ENCODE results near the gene MAL. TPM values are rescaled to one million over a fixed set of nuclear protein-coding genes. Genes with fewer than 3 reads are reported as not detected.

MAL gene
- total RNA-seq, 4 donors from 2014 or later: 60.0 to 200 (median 121) TPM

DNA sequence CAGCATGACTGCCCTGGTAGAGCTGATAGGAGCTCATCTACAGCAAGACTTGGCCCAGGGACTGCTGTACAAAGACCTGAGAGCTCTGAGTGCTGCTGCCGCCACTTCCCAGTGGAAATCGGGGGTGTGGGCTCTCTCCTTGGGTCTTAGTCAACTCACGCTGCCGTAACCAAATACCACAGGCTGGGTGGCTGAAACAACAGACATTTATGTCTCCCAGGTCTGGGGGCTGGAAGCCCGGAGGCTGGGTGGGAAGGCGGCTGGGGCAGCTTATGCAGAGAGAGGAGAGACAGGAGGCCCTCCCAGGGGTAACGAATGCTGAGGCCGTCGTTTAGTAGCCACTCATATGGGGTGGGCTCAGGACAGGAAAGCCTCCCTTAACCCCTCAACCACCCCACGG is 15.4 kb upstream of the MAL start:
- TF ChIP-seq EP300 (IDR thresholded peaks at IDR 0.05) (no peak), POLR2A (IDR thresholded peaks at IDR 0.05) (no peak)
- TF ChIP-seq, protein P1, sequence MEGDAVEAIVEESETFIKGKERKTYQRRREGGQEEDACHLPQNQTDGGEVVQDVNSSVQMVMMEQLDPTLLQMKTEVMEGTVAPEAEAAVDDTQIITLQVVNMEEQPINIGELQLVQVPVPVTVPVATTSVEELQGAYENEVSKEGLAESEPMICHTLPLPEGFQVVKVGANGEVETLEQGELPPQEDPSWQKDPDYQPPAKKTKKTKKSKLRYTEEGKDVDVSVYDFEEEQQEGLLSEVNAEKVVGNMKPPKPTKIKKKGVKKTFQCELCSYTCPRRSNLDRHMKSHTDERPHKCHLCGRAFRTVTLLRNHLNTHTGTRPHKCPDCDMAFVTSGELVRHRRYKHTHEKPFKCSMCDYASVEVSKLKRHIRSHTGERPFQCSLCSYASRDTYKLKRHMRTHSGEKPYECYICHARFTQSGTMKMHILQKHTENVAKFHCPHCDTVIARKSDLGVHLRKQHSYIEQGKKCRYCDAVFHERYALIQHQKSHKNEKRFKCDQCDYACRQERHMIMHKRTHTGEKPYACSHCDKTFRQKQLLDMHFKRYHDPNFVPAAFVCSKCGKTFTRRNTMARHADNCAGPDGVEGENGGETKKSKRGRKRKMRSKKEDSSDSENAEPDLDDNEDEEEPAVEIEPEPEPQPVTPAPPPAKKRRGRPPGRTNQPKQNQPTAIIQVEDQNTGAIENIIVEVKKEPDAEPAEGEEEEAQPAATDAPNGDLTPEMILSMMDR (IDR thresholded peaks at IDR 0.05): no peak
- 41 to 42% methylated on average over 8 to 10 of the region's 10 CpGs for WGBS, 2 donors
- Histone ChIP-seq H3K27me3 (no peaks in the 10 kb centered on the region), H3K4me1 (no peaks in the 10 kb centered on the region), H3K36me3 (no peaks in the 10 kb centered on the region), H3K9me3 (no peaks in the 10 kb centered on the region), H3K27ac (no peak overlapping the region), H3K4me3 (no peak overlapping the region)
- DNase-seq (ENCODE audit: low spot score in 2 of 2): no peak

DNA sequence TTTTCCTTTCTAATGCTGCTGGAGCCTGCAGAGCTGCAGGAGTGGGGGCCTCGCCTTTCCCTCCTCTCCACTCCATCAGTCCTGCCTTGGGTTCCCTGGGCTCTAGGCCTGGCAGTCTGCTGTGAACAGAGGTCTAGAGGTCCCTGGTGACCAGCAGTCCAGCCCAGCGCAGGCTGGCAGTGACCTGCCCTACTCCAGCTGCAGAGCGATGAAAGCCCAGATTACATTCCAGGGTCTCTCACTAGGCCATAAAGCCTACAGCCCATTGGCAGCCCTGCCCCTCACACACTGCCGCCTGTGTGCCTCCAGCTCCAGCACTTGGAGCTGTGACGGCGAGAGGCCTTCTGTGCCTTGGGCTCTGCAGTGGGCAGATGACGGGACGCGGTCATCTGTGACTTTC is 14.8 kb upstream of the MAL start:
- no peak overlapping the region for H3K4me3 ChIP-seq
- no peak overlapping the region for H3K27ac ChIP-seq
- H3K9me3 ChIP-seq: no peaks in the 10 kb centered on the region
- H3K27me3 ChIP-seq: no peaks in the 10 kb centered on the region
- 83 to 90% methylated on average over 9 of the region's 9 CpGs for WGBS, 2 donors
- no peaks in the 10 kb centered on the region for H3K4me1 ChIP-seq
- DNase-seq (ENCODE audit: low spot score in 2 of 2): no peak
- TF ChIP-seq EP300 (IDR thresholded peaks at IDR 0.05) (no peak), POLR2A (IDR thresholded peaks at IDR 0.05) (no peak)
- TF ChIP-seq, protein P1 (IDR thresholded peaks at IDR 0.05): no peak
- no peaks in the 10 kb centered on the region for H3K36me3 ChIP-seq

DNA sequence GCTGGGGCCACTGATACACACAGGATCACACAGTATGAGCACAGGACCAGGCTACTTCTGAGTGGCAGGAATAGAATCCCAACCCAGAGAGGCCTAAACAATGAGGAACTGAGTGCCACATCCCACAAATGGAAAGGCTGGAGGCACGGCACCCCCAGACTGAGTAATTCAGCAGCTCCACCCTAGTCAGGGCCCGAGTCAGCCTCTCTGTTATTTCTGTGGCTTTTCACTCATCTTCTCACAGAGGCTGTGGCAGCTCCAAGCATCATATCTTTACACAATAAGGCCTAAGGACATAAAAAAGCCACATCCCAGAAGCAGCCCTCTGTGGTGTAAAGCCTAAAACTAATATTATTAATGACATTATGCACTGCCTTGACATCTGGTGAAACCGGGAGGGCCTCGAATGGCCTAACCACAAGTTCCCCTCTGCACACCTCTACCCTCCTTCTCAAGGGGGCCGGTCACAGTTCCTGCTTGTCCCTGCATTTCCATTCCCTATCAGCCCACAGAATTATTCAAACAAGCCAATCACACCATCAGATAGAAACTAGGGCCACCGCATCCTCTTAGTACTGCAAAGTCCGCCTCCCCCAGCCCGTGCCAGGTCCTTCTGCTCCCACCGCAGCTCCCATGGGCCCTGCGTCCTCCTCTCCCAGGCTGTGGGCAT is 12.5 kb upstream of the MAL start:
- DNase-seq (ENCODE audit: low spot score in 2 of 2): no peak
- Histone ChIP-seq H3K36me3 (no peaks in the 10 kb centered on the region), H3K27ac (no peak overlapping the region), H3K4me3 (no peak overlapping the region), H3K27me3 (no peaks in the 10 kb centered on the region), H3K4me1 (no peaks in the 10 kb centered on the region), H3K9me3 (no peaks in the 10 kb centered on the region)
- WGBS, 2 donors: 70 to 72% methylated on average over 10 of the region's 10 CpGs
- TF ChIP-seq EP300 (IDR thresholded peaks at IDR 0.05): no peak
- no peak for TF ChIP-seq POLR2A (IDR thresholded peaks at IDR 0.05)
- TF ChIP-seq, protein P1 (IDR thresholded peaks at IDR 0.05): no peak

DNA sequence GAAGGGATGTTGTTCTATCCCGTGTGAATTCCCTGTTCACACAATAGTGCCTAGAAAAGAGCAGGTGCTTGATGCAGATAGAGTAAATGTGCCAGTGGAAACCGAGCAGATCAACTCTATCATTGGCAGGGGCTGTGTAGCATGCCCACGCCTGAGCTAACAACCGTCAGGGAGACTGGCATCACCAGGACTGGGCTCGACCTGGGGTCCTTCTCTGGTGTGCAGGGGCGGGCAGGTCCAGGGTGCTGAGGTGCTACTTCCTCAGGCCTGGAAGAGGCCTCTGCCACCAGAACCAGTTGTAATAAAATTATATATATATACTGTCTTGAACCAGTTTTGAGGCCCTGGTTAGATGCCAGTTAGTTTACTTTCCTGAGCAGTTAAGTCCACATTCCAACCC is 11.8 kb upstream of the MAL start:
- DNase-seq (ENCODE audit: low spot score in 2 of 2): no peak
- no peak overlapping the region for H3K4me3 ChIP-seq
- no peaks in the 10 kb centered on the region for H3K36me3 ChIP-seq
- H3K9me3 ChIP-seq: no peaks in the 10 kb centered on the region
- WGBS, 2 donors: 81 to 86% methylated on average over 6 of the region's 6 CpGs
- no peak overlapping the region for H3K27ac ChIP-seq
- H3K27me3 ChIP-seq: no peaks in the 10 kb centered on the region
- no peak for TF ChIP-seq EP300 (IDR thresholded peaks at IDR 0.05)
- TF ChIP-seq, protein P1 (IDR thresholded peaks at IDR 0.05): no peak
- H3K4me1 ChIP-seq: no peaks in the 10 kb centered on the region

DNA sequence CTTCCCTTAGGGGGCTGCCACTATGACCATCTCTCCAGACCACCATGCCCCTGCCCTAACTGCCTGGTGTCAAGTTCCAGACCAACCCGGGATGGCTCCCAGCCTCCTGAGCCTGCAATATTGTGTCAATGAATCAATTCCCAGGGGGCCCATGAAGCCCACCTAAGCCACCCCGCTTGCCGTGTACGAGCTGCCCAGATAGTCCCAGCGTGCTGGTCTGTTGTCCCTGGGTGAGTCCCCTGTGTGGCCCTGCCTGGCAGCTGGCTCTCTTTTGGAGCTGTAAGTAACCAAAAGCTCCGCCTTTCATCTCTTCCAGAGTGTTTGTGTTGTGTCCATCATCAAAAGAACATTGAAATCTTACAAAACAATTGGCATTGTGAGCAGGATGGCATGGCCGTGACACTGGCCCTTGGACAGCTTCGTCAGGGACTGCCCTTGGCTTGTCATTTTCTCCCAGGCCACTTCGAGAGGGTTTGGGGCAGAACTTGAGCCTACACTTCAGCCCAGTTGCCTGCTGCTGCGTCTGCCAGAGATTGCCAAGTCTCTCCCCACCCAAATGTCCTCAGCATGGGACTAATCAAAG is 11.3 kb upstream of the MAL start:
- H3K9me3 ChIP-seq: no peaks in the 10 kb centered on the region
- no peak overlapping the region for H3K4me3 ChIP-seq
- no peaks in the 10 kb centered on the region for H3K27me3 ChIP-seq
- no peaks in the 10 kb centered on the region for H3K36me3 ChIP-seq
- DNase-seq (ENCODE audit: low spot score in 2 of 2): no peak
- H3K27ac ChIP-seq: no peak overlapping the region
- no peaks in the 10 kb centered on the region for H3K4me1 ChIP-seq
- WGBS, 2 donors: 67 to 75% methylated on average over 10 of the region's 10 CpGs
- TF ChIP-seq EP300 (IDR thresholded peaks at IDR 0.05) (no peak), POLR2A (IDR thresholded peaks at IDR 0.05) (no peak)
- TF ChIP-seq, protein P1 (IDR thresholded peaks at IDR 0.05): no peak

All from tibial nerve (tissue), 4 donors.